ENCODE measurements around the gene GOLGB1. TPM values are rescaled to one million over a fixed set of nuclear protein-coding genes. Genes with fewer than 3 reads are reported as not detected.

GOLGB1 gene
- total RNA-seq, 1 experiment from 2014 or later, result 31.3 TPM

DNA sequence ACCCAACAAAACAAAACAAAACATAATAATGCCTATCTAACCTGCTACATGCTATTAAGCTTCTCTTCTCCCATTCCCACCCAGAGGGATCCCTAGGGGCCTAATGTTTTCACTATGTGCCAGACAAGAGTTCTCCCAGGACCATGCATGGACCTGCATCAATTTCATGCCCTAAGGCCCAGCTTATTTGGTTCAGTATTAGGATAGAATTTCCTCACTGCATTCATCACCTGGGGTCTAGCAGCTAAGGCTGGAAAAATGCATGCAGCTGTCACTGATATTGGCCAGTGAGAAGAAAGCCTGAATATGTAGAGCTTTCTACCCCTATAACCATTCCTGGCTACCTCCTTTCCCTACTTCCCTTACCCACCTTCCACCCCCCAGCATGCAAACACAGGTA, 86.8 kb downstream of the GOLGB1 start:
- H3K4me2 ChIP-seq (ENCODE audit: low read length), result no peak overlapping the region
- no peak overlapping the region for H3K27ac ChIP-seq (ENCODE audit: low read depth, low read length)
- H3K36me3 ChIP-seq (ENCODE audit: control insufficient read depth in 1 of 2, insufficient read depth in 2 of 2, low read length in 2 of 2), result peaks cover 6 to 22% of the 10 kb centered on the region in 2 experiments
- ChIA-PET POLR2A (no interaction called here), CTCF (no interaction called here), RAD21 (ENCODE audit: low non-redundant PET in 1 of 2, low total read pairs in 2 of 2, uncharacterized antibody in 2 of 2, unreplicated experiment in 2 of 2) (no interaction called here)
- no peaks in the 10 kb centered on the region for H3K79me2 ChIP-seq (ENCODE audit: insufficient read depth, low read length)
- TF ChIP-seq RAD21 (IDR thresholded peaks at IDR 0.05; ENCODE audit: low read depth) (no peak), SIN3A (IDR thresholded peaks at IDR 0.05; ENCODE audit: low read depth) (no peak)
- TF ChIP-seq, protein P1, sequence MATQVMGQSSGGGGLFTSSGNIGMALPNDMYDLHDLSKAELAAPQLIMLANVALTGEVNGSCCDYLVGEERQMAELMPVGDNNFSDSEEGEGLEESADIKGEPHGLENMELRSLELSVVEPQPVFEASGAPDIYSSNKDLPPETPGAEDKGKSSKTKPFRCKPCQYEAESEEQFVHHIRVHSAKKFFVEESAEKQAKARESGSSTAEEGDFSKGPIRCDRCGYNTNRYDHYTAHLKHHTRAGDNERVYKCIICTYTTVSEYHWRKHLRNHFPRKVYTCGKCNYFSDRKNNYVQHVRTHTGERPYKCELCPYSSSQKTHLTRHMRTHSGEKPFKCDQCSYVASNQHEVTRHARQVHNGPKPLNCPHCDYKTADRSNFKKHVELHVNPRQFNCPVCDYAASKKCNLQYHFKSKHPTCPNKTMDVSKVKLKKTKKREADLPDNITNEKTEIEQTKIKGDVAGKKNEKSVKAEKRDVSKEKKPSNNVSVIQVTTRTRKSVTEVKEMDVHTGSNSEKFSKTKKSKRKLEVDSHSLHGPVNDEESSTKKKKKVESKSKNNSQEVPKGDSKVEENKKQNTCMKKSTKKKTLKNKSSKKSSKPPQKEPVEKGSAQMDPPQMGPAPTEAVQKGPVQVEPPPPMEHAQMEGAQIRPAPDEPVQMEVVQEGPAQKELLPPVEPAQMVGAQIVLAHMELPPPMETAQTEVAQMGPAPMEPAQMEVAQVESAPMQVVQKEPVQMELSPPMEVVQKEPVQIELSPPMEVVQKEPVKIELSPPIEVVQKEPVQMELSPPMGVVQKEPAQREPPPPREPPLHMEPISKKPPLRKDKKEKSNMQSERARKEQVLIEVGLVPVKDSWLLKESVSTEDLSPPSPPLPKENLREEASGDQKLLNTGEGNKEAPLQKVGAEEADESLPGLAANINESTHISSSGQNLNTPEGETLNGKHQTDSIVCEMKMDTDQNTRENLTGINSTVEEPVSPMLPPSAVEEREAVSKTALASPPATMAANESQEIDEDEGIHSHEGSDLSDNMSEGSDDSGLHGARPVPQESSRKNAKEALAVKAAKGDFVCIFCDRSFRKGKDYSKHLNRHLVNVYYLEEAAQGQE (IDR thresholded peaks at IDR 0.05; ENCODE audit: low read depth), result no peak
- intact Hi-C loops (cut with micrococcal nuclease), result no loop called here
- no peaks in the 10 kb centered on the region for H3K9me3 ChIP-seq (ENCODE audit: control insufficient read depth in 1 of 2, insufficient read depth in 1 of 2, low read depth in 1 of 2, low read length in 2 of 2)
- DNase-seq (ENCODE audit: low read depth, low spot score) (no peak), ATAC-seq (no peak)
- no peaks in the 10 kb centered on the region for H3K9me2 ChIP-seq (ENCODE audit: insufficient read depth)
- H3K4me1 ChIP-seq (ENCODE audit: control insufficient read depth in 1 of 2, insufficient read depth in 2 of 2, low read length in 2 of 2), result no peaks in the 10 kb centered on the region
- no peaks in the 10 kb centered on the region for H4K20me1 ChIP-seq (ENCODE audit: insufficient read depth)
- H2AFZ ChIP-seq (ENCODE audit: low read depth, low read length, poor library complexity, severe bottlenecking), result no peak overlapping the region
- BruUV-seq (replicated peaks), result no TSS peak
- no peaks in the 10 kb centered on the region for H3K27me3 ChIP-seq (ENCODE audit: insufficient read depth, low read length)
- H3K4me3 ChIP-seq (replicated peaks in 1 of 2; ENCODE audit: low read depth in 1 of 2, low read length in 2 of 2), result no peak overlapping the region
- H3K9ac ChIP-seq (ENCODE audit: low read length), result no peak overlapping the region

- ChIA-PET POLR2A (no interaction called here), CTCF (no interaction called here), RAD21 (ENCODE audit: low non-redundant PET in 1 of 2, low total read pairs in 2 of 2, uncharacterized antibody in 2 of 2, unreplicated experiment in 2 of 2) (no interaction called here)
- H3K79me2 ChIP-seq (ENCODE audit: insufficient read depth, low read length), result no peaks in the 10 kb centered on the region
- H3K27ac ChIP-seq (ENCODE audit: low read depth, low read length), result no peak overlapping the region
- no peaks in the 10 kb centered on the region for H4K20me1 ChIP-seq (ENCODE audit: insufficient read depth)
- no peak overlapping the region for H3K4me3 ChIP-seq (replicated peaks in 1 of 2; ENCODE audit: low read depth in 1 of 2, low read length in 2 of 2)
- H3K4me2 ChIP-seq (ENCODE audit: low read length), result no peak overlapping the region
- H3K36me3 ChIP-seq (ENCODE audit: control insufficient read depth in 1 of 2, insufficient read depth in 2 of 2, low read length in 2 of 2), result peaks cover 0 to 17% of the 10 kb centered on the region in 2 experiments; a peak in 3 of 4 replicates
- BruUV-seq (replicated peaks), result no TSS peak
- ATAC-seq (no peak), DNase-seq (ENCODE audit: low read depth, low spot score) (no peak)
- H3K27me3 ChIP-seq (ENCODE audit: insufficient read depth, low read length), result no peaks in the 10 kb centered on the region
- intact Hi-C loops (cut with micrococcal nuclease), result no loop called here
- no peaks in the 10 kb centered on the region for H3K4me1 ChIP-seq (ENCODE audit: control insufficient read depth in 1 of 2, insufficient read depth in 2 of 2, low read length in 2 of 2)
- no peaks in the 10 kb centered on the region for H3K9me3 ChIP-seq (ENCODE audit: control insufficient read depth in 1 of 2, insufficient read depth in 1 of 2, low read depth in 1 of 2, low read length in 2 of 2)
- no peak overlapping the region for H3K9ac ChIP-seq (ENCODE audit: low read length)
- H3K9me2 ChIP-seq (ENCODE audit: insufficient read depth), result no peaks in the 10 kb centered on the region
- no peak overlapping the region for H2AFZ ChIP-seq (ENCODE audit: low read depth, low read length, poor library complexity, severe bottlenecking)
- TF ChIP-seq EZH2phosphoT487 (IDR thresholded peaks at IDR 0.05; ENCODE audit: borderline replicate concordance) (no peak), SIN3A (IDR thresholded peaks at IDR 0.05; ENCODE audit: low read depth) (no peak), RAD21 (IDR thresholded peaks at IDR 0.05; ENCODE audit: low read depth) (no peak), ZNF274 (IDR thresholded peaks at IDR 0.05; ENCODE audit: low read depth, low read length) (no peak), POLR2AphosphoS5 (IDR thresholded peaks at IDR 0.05; ENCODE audit: low read depth, low read length) (no peak; the same call in 1 of the 2 replicates), TCF7L2 (IDR thresholded peaks at IDR 0.05; ENCODE audit: borderline replicate concordance, extremely low read depth, insufficient read depth, insufficient read length) (no peak), YY1 (IDR thresholded peaks at IDR 0.05; ENCODE audit: extremely low read depth, insufficient replicate concordance, low read depth, low read length) (no peak), POLR2A (IDR thresholded peaks at IDR 0.05; ENCODE audit: borderline replicate concordance, extremely low read depth, insufficient read depth, insufficient read length) (no peak), SRF (IDR thresholded peaks at IDR 0.05; ENCODE audit: low read depth) (no peak), ELF1 (IDR thresholded peaks at IDR 0.05; ENCODE audit: borderline replicate concordance, low read depth) (no peak), EGR1 (IDR thresholded peaks at IDR 0.05; ENCODE audit: low read depth) (no peak), CEBPB (IDR thresholded peaks at IDR 0.05; ENCODE audit: low read depth) (no peak), CTCF (IDR thresholded peaks at IDR 0.05 in 2 of 3, conservative IDR thresholded peaks at IDR 0.05 in 1 of 3; ENCODE audit: borderline replicate concordance in 1 of 3, insufficient read depth in 1 of 3, low read depth in 2 of 3, low read length in 2 of 3) (no peak)
- TF ChIP-seq, protein P2, sequence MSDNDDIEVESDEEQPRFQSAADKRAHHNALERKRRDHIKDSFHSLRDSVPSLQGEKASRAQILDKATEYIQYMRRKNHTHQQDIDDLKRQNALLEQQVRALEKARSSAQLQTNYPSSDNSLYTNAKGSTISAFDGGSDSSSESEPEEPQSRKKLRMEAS (IDR thresholded peaks at IDR 0.05), result no peak
- TF ChIP-seq, protein P3, sequence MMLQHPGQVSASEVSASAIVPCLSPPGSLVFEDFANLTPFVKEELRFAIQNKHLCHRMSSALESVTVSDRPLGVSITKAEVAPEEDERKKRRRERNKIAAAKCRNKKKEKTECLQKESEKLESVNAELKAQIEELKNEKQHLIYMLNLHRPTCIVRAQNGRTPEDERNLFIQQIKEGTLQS (IDR thresholded peaks at IDR 0.05), result no peak
Observed at GRCh38 chr3:121661376-121661775, 88.2 kb downstream of the GOLGB1 start.
